Osteoblast (primary cell): ENCODE results near the gene FCAMR. TPM values are rescaled to one million over a fixed set of nuclear protein-coding genes. Genes with fewer than 3 reads are reported as not detected.

Source experiments
- DNase-seq: peaks from one replicate; pipeline ENCODE4 v3.0.0; 2011; ENCODE audit warnings: low spot score, mixed read lengths; ENCODE audit not compliant: insufficient read length; ENCODE audit errors: missing footprints
- H2AFZ ChIP-seq: 2 replicates; pipeline ENCODE4 v1.6.0; 2011; ENCODE audit warnings: mild to moderate bottlenecking, low read length
- H3K27ac ChIP-seq: 2 replicates; pipeline ENCODE4 v1.5.1; 2011; ENCODE audit warnings: mild to moderate bottlenecking, low read depth, low read length, moderate library complexity
- H3K27me3 ChIP-seq: 2 replicates; pipeline ENCODE4 v1.6.0; 2012; ENCODE audit warnings: mild to moderate bottlenecking, control low read depth, inconsistent platforms, low read length, moderate library complexity; ENCODE audit not compliant: insufficient read depth
- H3K36me3 ChIP-seq: 2 replicates; pipeline ENCODE4 v1.5.1; 2011; ENCODE audit warnings: mild to moderate bottlenecking, low read length, control low read depth, moderate library complexity; ENCODE audit not compliant: insufficient read depth
- H3K4me1 ChIP-seq: 2 replicates; pipeline ENCODE4 v1.5.1; 2011; ENCODE audit warnings: mild to moderate bottlenecking, low read length, control low read depth, moderate library complexity; ENCODE audit not compliant: insufficient read depth
- H3K4me2 ChIP-seq: 2 replicates; pipeline ENCODE4 v1.6.0; 2011; ENCODE audit warnings: mild to moderate bottlenecking, low read length; ENCODE audit not compliant: insufficient read depth
- H3K4me3 ChIP-seq: fragments of 200-600 bp; sonication (generic); 3 replicates; pipeline ENCODE4 v1.5.1; 2012; ENCODE audit warnings: mild to moderate bottlenecking, low read length, inconsistent platforms; ENCODE audit not compliant: insufficient read depth
- H3K79me2 ChIP-seq: 2 replicates; pipeline ENCODE4 v1.6.0; 2012; ENCODE audit warnings: mild to moderate bottlenecking, low read length, control low read depth, inconsistent platforms; ENCODE audit not compliant: insufficient read depth
- H3K9me3 ChIP-seq: 2 replicates; pipeline ENCODE4 v1.5.1; 2011; ENCODE audit warnings: low read depth, low read length, control low read depth
- H4K20me1 ChIP-seq: 2 replicates; pipeline ENCODE4 v1.6.0; 2012; ENCODE audit warnings: mild to moderate bottlenecking, low read length, control low read depth; ENCODE audit not compliant: insufficient read depth
- total RNA-seq: library from RNA; depleted of rRNA; stranded (reverse); fragments of >200 nt; gene quantifications from 2 replicates; pipeline ENCODE4 v1.2.3, GENCODE V29; 2012
- TF ChIP-seq, protein P1 (sequence below): IDR thresholded peaks from 2 replicates; pipeline ENCODE4 v1.5.1; 2011; ENCODE audit warnings: mild to moderate bottlenecking, low read depth, low read length, moderate library complexity; ENCODE audit errors: extremely low read depth

Gene FCAMR
- total RNA-seq, 1 donor: not detected

DNA sequence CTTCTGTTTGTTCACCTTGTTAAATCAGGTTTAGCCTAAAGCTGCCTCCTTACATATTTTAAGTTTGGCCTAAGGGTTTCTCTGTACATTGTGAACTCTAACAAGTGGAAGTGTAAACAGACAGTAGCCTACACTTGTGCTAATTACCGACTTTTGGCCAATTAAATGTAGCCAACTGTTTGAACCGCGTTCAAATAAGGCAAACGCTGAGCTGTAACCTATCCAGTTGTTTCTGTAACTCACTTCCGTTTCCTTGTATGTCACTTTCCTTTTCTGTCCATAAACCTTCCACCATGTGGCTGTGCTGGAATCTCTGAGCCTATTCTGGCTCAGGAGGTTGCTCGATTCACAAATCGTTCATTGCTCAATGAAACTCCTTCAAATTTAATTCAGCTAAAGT is 8.0 kb upstream of the FCAMR start:
- Histone ChIP-seq H3K36me3 (no peaks in the 10 kb centered on the region), H3K27me3 (peaks cover 21% of the 10 kb centered on the region), H3K4me2 (no peak overlapping the region), H4K20me1 (no peaks in the 10 kb centered on the region), H3K4me3 (no peak overlapping the region), H3K27ac (no peak overlapping the region), H3K79me2 (no peaks in the 10 kb centered on the region), H3K4me1 (no peaks in the 10 kb centered on the region), H3K9me3 (no peaks in the 10 kb centered on the region), H2AFZ (no peak overlapping the region)
- DNase-seq: no peak
- TF ChIP-seq, protein P1, sequence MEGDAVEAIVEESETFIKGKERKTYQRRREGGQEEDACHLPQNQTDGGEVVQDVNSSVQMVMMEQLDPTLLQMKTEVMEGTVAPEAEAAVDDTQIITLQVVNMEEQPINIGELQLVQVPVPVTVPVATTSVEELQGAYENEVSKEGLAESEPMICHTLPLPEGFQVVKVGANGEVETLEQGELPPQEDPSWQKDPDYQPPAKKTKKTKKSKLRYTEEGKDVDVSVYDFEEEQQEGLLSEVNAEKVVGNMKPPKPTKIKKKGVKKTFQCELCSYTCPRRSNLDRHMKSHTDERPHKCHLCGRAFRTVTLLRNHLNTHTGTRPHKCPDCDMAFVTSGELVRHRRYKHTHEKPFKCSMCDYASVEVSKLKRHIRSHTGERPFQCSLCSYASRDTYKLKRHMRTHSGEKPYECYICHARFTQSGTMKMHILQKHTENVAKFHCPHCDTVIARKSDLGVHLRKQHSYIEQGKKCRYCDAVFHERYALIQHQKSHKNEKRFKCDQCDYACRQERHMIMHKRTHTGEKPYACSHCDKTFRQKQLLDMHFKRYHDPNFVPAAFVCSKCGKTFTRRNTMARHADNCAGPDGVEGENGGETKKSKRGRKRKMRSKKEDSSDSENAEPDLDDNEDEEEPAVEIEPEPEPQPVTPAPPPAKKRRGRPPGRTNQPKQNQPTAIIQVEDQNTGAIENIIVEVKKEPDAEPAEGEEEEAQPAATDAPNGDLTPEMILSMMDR: no peak

DNA sequence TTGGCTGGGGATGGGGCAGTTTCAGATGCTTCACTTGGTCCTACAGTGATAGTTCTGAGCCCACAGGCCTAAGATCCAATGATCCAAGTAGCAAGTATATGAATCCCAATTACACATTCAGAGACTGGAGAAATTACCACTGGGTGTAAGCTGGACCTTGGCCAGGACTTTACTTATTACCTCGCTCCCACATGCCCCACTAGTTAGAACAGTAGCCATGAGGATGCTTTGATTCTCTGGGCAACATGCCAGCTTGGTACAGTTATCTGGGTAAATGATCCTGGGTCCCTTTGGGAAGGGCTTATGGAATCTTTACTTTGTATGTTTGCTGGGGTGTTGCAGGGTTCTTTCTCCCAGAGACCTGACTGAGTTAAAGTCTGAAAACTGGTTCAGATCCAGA is 5.0 kb upstream of the FCAMR start:
- Histone ChIP-seq H3K36me3 (no peaks in the 10 kb centered on the region), H2AFZ (no peak overlapping the region), H3K27ac (no peak overlapping the region), H4K20me1 (no peaks in the 10 kb centered on the region), H3K79me2 (no peaks in the 10 kb centered on the region), H3K4me2 (no peak overlapping the region), H3K4me3 (no peak overlapping the region), H3K9me3 (no peaks in the 10 kb centered on the region), H3K4me1 (no peaks in the 10 kb centered on the region), H3K27me3 (peaks cover 32% of the 10 kb centered on the region)
- DNase-seq: no peak
- TF ChIP-seq, protein P1: no peak

DNA sequence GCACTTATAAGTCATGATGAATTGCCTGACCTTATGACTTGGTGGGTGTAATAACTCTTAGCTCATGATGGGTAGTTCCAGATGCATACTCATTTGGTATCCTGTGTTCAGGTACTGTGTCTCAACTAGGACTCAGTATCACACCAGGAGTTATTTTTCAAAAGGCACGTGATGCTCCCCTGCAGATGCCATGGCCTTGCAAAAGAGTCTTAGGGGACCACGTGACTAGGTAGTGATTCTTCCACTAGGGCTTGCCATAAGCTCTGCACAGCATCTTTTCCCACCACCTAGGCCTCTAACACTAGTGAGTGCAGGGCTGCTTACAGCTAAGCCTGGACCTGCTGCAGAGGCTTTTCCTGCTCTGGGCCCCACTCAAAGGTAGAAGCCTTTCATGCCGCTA is 3.9 kb upstream of the FCAMR start:
- DNase-seq: no peak
- Histone ChIP-seq H3K4me2 (no peak overlapping the region), H3K9me3 (no peaks in the 10 kb centered on the region), H2AFZ (no peak overlapping the region), H3K36me3 (no peaks in the 10 kb centered on the region), H3K4me1 (no peaks in the 10 kb centered on the region), H3K4me3 (no peak overlapping the region), H3K27ac (no peak overlapping the region), H3K27me3 (peaks cover 32% of the 10 kb centered on the region), H4K20me1 (no peaks in the 10 kb centered on the region), H3K79me2 (no peaks in the 10 kb centered on the region)
- TF ChIP-seq, protein P1: no peak

DNA sequence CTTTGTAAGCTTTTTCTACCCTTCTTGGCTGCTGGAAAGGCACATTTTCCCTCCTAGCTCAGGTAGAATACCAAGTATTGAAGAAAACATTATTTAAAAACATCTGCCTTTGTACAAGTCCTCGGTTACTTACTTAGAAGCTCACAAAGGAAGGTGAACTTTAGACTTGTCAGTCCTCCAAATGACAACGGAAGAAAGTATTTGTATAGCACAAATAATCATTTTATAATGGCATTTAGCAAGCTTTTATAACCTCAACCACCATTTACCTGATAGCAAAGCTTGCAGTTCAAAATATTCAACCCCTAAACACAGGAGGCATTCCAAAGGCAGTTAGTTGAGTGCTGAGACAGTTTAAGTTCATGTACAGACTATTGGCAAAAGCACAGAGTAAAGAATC is 2.5 kb upstream of the FCAMR start:
- Histone ChIP-seq H3K4me2 (no peak overlapping the region), H3K36me3 (no peaks in the 10 kb centered on the region), H2AFZ (no peak overlapping the region), H4K20me1 (no peaks in the 10 kb centered on the region), H3K4me3 (no peak overlapping the region), H3K27ac (no peak overlapping the region), H3K4me1 (no peaks in the 10 kb centered on the region), H3K9me3 (no peaks in the 10 kb centered on the region), H3K79me2 (no peaks in the 10 kb centered on the region), H3K27me3 (peaks cover 32% of the 10 kb centered on the region)
- no peak for DNase-seq
- TF ChIP-seq, protein P1: no peak
